Tibial nerve (tissue), 4 donors: ENCODE results near the gene TPSB2.

Experiments used
- EP300 ChIP-seq, 2 donors: sonication (generic); formaldehyde crosslinking; IDR thresholded peaks; one replicate each; pipeline ENCODE4 v1.6.1; 2017; ENCODE audit warnings: antibody characterized with exemption in 2 of 2, mild to moderate bottlenecking in 1 of 2
- TF ChIP-seq, protein P1 (sequence below), 5 experiments: fragments of 200-600 bp in 3 of 5; fragments of 450-650 bp in 2 of 5; sonication (generic) in 3 of 5; IDR thresholded peaks; one replicate each; pipeline ENCODE4 v1.5.1; 2016 to 2019; ENCODE audit warnings: antibody characterized with exemption in 5 of 5, mild to moderate bottlenecking in 3 of 5, moderate library complexity in 2 of 5

DNA sequence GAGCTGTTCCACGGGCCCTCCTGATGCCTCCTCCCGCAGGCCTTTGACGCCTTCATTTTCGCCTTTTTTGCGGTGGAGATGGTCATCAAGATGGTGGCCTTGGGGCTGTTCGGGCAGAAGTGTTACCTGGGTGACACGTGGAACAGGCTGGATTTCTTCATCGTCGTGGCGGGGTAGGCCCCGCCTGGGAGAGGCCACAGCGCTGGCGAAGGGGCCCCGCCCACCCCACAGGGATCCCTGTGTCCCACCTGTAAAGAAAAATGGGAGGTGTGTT is 34.7 kb downstream of the TPSB2 start:
- TF ChIP-seq EP300 (IDR thresholded peaks at IDR 0.05): no peak
- TF ChIP-seq, protein P1, sequence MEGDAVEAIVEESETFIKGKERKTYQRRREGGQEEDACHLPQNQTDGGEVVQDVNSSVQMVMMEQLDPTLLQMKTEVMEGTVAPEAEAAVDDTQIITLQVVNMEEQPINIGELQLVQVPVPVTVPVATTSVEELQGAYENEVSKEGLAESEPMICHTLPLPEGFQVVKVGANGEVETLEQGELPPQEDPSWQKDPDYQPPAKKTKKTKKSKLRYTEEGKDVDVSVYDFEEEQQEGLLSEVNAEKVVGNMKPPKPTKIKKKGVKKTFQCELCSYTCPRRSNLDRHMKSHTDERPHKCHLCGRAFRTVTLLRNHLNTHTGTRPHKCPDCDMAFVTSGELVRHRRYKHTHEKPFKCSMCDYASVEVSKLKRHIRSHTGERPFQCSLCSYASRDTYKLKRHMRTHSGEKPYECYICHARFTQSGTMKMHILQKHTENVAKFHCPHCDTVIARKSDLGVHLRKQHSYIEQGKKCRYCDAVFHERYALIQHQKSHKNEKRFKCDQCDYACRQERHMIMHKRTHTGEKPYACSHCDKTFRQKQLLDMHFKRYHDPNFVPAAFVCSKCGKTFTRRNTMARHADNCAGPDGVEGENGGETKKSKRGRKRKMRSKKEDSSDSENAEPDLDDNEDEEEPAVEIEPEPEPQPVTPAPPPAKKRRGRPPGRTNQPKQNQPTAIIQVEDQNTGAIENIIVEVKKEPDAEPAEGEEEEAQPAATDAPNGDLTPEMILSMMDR (IDR thresholded peaks at IDR 0.05): no peak
